Astrocyte of the cerebellum (primary cell): ENCODE results near the gene TEX48.

Source experiments
- DNase-seq: peaks from one replicate; pipeline ENCODE4 v3.0.0-alpha.2; 2011; ENCODE audit warnings: low read depth
- H3K4me3 ChIP-seq: 2 replicates; pipeline ENCODE4 v1.5.1; 2011; ENCODE audit warnings: mild to moderate bottlenecking, low read depth, low read length, moderate library complexity
- in situ Hi-C: cut with HindIII; loops from 2 replicates; pipeline ENCODE4 v1.10.0; 2017; ENCODE audit warnings: low sequenced_read_pairs
- TF ChIP-seq, protein P1 (sequence below): IDR thresholded peaks from 2 replicates; pipeline ENCODE4 v1.5.1; 2012; ENCODE audit warnings: low read length, low read depth, moderate library complexity, mild to moderate bottlenecking; ENCODE audit errors: missing control alignments

Gene TEX48

DNA sequence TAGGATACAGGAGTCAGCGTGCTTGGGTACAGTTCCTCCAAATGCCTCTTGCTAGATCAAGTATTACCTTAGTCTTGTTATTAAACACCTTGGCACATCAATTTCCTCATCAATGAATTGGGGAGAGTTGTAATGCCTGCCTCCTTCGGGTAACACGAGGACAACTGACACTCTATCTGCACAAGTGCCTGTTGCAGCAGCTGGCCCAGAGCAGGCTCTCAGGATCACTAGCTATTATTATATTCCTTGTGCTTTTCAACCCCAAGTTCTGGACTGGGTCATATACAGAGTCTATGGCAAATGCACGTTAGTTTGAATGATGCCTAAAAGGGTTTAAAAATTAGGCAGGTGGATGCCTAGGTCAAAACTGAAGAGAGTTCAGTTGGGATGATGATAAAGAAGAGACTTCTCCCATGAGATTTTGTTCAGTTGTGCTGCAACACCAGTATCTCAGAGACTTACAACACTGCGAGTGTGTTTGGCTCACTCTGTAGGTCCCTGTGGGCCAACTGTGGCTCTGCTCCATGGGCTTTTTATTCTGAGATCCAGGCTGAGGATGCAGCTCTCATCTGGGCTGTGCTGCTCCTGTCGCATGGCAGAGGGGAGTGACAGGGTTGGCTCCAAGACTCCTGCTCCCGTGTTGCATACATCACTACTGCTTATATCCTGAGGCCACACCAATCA is 41.1 kb upstream of the TEX48 start:
- no peak for DNase-seq
- no peak overlapping the region for H3K4me3 ChIP-seq
- TF ChIP-seq, protein P1, sequence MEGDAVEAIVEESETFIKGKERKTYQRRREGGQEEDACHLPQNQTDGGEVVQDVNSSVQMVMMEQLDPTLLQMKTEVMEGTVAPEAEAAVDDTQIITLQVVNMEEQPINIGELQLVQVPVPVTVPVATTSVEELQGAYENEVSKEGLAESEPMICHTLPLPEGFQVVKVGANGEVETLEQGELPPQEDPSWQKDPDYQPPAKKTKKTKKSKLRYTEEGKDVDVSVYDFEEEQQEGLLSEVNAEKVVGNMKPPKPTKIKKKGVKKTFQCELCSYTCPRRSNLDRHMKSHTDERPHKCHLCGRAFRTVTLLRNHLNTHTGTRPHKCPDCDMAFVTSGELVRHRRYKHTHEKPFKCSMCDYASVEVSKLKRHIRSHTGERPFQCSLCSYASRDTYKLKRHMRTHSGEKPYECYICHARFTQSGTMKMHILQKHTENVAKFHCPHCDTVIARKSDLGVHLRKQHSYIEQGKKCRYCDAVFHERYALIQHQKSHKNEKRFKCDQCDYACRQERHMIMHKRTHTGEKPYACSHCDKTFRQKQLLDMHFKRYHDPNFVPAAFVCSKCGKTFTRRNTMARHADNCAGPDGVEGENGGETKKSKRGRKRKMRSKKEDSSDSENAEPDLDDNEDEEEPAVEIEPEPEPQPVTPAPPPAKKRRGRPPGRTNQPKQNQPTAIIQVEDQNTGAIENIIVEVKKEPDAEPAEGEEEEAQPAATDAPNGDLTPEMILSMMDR = no peak
- in situ Hi-C loops = loop anchor here (5.0 kb wide), 1 partner anchor 279 kb away; no protein-coding TSS in a partner anchor

DNA sequence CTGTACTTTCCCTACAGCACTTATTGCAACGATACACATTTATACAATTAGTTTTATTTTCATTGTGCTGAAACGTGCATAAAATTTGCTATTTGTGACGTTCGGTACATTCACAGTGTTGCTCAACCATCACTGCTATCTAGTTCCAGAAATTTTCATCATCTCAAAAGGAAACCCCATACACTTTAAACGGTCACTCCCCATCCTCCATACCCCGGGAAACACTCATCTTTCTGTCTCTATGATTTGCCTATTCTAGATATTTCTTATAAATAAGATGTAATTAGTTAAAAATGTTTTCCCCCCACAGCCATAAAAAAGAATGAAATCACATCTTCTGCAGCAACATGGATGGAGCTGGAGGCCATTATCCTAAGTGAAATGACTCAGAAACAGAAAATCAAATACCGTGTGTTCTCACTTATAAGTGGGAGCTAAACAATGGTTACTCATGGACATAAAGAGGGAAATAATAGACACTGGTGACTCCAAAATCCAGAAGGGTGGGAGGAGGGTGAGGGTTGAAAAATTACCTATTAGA is 40.2 kb upstream of the TEX48 start:
- H3K4me3 ChIP-seq = no peak overlapping the region
- TF ChIP-seq, protein P1 = no peak
- no peak for DNase-seq
- in situ Hi-C loops = loop anchor here (5.0 kb wide), 1 partner anchor 280 kb away; no protein-coding TSS in a partner anchor

DNA sequence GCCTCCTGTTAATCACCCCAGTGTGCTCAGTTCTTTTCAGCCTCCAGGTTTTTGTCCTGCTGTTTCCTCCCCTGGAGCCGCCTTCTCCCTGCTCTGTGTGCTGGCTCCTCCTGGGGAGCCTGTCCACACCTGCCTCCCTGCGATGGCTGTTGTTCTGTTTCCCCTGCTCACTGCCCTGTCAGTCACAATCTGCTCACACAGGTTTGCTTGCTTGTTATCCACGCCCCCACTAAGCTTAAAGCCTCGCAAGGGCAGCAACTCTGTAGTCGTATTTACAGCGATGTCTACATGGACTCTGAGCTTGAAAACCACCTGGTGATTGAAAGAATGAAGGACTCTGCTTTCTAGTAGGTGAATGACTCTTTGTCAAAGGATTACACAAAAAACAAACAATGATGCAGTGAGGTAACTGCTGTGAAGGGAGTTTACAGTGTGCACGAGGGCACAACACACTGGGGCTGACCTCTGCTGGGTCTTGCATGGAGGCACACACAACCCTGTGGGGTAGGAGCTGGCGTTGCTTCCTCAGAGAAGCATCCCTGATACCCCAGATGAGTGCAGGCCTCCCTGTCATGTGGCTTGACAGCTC is 39.6 kb upstream of the TEX48 start:
- no peak overlapping the region for H3K4me3 ChIP-seq
- in situ Hi-C loops = loop anchor here (5.0 kb wide), 1 partner anchor 281 kb away; no protein-coding TSS in a partner anchor
- TF ChIP-seq, protein P1 = no peak
- DNase-seq = no peak

DNA sequence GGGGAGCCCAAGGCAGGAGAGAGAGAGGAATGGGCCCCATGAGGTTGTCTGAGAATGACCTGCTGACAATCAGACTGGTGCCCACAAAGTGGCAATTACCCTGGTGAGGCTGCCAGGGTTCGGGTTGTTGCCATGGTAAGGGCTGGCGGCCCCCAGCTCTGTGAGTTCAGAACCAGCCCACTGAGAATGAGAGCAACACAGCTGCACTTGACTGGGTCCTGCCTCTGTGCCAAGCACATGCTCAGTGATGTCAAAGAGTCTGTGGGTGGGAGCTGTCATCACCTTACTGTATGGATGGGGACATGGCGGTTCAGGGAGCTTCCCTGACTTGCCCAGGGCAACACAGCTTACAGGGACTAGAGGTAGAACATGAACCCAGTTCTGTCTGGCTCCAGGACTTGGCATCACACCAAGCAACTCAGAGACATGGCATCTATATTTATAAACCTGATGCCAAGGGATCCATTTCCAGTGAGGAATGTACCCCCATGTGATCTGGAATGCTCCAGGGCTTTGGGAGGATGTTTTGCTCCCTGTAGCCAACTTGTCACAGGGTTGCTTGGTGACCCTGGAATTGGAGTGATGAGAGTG is 38.2 kb upstream of the TEX48 start:
- TF ChIP-seq, protein P1 = no peak
- no peak overlapping the region for H3K4me3 ChIP-seq

DNA sequence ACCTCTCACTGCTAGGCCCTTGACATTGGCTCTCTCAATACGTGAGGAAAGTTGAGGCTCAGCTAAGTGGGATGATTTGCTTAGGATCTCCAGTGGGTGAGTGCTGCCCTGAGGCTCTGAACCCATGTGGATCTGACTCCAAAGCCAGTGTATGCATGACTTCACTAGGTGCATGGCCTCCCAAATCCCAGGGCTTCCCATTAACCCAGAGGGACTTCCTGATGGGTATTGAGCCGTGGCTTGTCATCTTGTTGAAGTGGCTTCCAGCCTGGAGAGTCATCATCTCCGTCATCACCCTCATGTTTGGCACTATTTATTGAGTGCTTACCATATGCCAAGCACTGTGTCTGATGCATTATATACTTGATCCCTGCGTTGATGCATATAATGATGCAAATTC is 37.3 kb upstream of the TEX48 start:
- no peak for DNase-seq
- TF ChIP-seq, protein P1 = no peak
- H3K4me3 ChIP-seq = no peak overlapping the region
- in situ Hi-C loops = no loop called here

More for the DNA sequence above, 38.2 kb upstream of the TEX48 start:
- in situ Hi-C loops = loop anchor here (5.0 kb wide), 1 partner anchor 282 kb away; no protein-coding TSS in a partner anchor
- no peak for DNase-seq

DNA sequence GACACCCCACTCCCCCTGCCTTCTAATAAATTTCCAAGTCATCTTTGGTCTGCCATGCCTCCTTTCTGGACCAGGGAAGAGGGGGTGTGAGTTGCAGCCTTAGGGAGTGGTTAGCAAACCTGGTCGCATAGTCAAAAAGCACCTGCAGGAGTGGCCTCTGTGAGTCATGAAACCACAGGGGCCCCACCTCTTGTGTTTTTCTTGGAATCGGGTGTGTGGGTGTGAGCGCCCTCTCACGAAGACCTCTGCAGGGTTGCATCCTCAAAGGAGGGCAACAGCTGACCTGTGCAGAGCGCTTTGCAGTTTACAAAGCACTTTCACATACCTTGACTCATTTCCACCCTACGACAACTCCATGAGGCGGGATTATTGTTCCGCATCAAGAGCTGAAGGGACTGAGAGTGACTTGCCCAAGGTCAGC is 36.8 kb upstream of the TEX48 start:
- TF ChIP-seq, protein P1 = no peak
- in situ Hi-C loops = no loop called here
- no peak overlapping the region for H3K4me3 ChIP-seq
- no peak for DNase-seq
